HG02973 (cell line): ENCODE data around the gene MTFMT.
"Not testable (repeated sequence)": the region's sequence is repeated elsewhere in the genome, so short reads cannot be mapped to it uniquely, and the experiment has no call there.

Experiments
- ATAC-seq: cut with Tn5 transposase; IDR thresholded peaks from one replicate; pipeline ENCODE4 v1.9.1; 2021; ENCODE audit warnings: moderate library complexity; ENCODE audit not compliant: unreplicated experiment

Gene MTFMT

GRCh38 chr15:65028921-65029735 lies at the start of gene MTFMT:
TSS of gene MTFMT (minus strand) at chr15:65029639. CDS start at chr15:65029613, 26 bp downstream.
- ATAC-seq: peak; percentile 68

GRCh38 chr15:65077981-65078352 lies 48.5 kb upstream of the MTFMT start:
- no peak for ATAC-seq

- ATAC-seq: no peak
Observed at GRCh38 chr15:65077291-65077980, 48.0 kb upstream of the MTFMT start.

- ATAC-seq: no peak
Observed at GRCh38 chr15:65076486-65077290, 47.2 kb upstream of the MTFMT start, which contains the start of gene KBTBD13. TSS of gene KBTBD13 (plus strand) at chr15:65076746. CDS start at chr15:65076816, 70 bp downstream.

GRCh38 chr15:65075607-65076395 lies 46.4 kb upstream of the MTFMT start:
- not testable (repeated sequence) for ATAC-seq

GRCh38 chr15:65074946-65075345 lies 45.5 kb upstream of the MTFMT start:
- ATAC-seq: not testable (repeated sequence)

- no peak for ATAC-seq
Observed at GRCh38 chr15:65072617-65073016, 43.2 kb upstream of the MTFMT start.

- ATAC-seq: no peak
Observed at GRCh38 chr15:65072027-65072426, 42.6 kb upstream of the MTFMT start.

GRCh38 chr15:65071381-65071811 lies 42.0 kb upstream of the MTFMT start:
- no peak for ATAC-seq

- no peak for ATAC-seq
Observed at GRCh38 chr15:65069779-65070546, 40.5 kb upstream of the MTFMT start.

- ATAC-seq: no peak
Observed at GRCh38 chr15:65069179-65069578, 39.7 kb upstream of the MTFMT start.

- no peak for ATAC-seq
Observed at GRCh38 chr15:65068403-65068788, 39.0 kb upstream of the MTFMT start.

GRCh38 chr15:65067645-65068402 lies 38.4 kb upstream of the MTFMT start, which contains the start of gene RASL12:
TSS of gene RASL12 (minus strand) at chr15:65067991. CDS start at chr15:65067835, 156 bp downstream.
- no peak for ATAC-seq

- no peak for ATAC-seq
Observed at GRCh38 chr15:65067317-65067644, 37.8 kb upstream of the MTFMT start.

GRCh38 chr15:65066635-65067316 lies 37.3 kb upstream of the MTFMT start:
- no peak for ATAC-seq

- ATAC-seq: no peak
Observed at GRCh38 chr15:65066001-65066634, 36.7 kb upstream of the MTFMT start.

- ATAC-seq: no peak
Observed at GRCh38 chr15:65062726-65063125, 33.3 kb upstream of the MTFMT start.

GRCh38 chr15:65062061-65062460 lies 32.6 kb upstream of the MTFMT start:
- ATAC-seq: no peak
